ENCODE measurements around the gene PRKD2.

DNA sequence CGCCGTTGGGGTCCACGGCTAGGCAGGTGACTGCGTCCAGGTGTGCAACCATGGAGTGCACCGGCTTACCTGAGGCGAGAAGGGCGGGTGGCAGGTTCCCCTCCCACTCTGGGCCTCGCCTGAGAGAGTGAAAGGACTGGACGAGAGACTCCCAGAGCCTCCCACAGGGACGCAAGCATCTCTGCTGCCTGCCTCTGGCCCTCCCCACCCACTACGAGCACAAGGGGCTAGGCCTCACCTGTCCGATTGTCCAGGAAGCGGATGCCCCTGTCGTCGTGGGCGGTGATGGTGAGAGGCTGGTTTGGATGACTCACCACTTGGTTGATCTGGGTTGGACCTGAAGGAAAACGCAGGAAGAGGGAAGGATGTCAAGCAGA lies 5.1 kb upstream of the PRKD2 start:
- TF ChIP-seq, protein P1, sequence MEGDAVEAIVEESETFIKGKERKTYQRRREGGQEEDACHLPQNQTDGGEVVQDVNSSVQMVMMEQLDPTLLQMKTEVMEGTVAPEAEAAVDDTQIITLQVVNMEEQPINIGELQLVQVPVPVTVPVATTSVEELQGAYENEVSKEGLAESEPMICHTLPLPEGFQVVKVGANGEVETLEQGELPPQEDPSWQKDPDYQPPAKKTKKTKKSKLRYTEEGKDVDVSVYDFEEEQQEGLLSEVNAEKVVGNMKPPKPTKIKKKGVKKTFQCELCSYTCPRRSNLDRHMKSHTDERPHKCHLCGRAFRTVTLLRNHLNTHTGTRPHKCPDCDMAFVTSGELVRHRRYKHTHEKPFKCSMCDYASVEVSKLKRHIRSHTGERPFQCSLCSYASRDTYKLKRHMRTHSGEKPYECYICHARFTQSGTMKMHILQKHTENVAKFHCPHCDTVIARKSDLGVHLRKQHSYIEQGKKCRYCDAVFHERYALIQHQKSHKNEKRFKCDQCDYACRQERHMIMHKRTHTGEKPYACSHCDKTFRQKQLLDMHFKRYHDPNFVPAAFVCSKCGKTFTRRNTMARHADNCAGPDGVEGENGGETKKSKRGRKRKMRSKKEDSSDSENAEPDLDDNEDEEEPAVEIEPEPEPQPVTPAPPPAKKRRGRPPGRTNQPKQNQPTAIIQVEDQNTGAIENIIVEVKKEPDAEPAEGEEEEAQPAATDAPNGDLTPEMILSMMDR (IDR thresholded peaks at IDR 0.05), result no peak
- no peak for TF ChIP-seq POLR2A (IDR thresholded peaks at IDR 0.05)

Data from heart left ventricle (tissue), 13 donors.